GM21723 (cell line): ENCODE results near the gene LRP2.
A peak's percentile ranks its signal among the peaks of the same experiment; 100 is the strongest.
"Not testable (repeated sequence)": the region's sequence is repeated elsewhere in the genome, so short reads cannot be mapped to it uniquely, and the experiment has no call there.

Experiments
- ATAC-seq: cut with Tn5 transposase; IDR thresholded peaks from one replicate; pipeline ENCODE4 v1.9.1; 2021; ENCODE audit warnings: mild to moderate bottlenecking, moderate library complexity; ENCODE audit not compliant: unreplicated experiment

LRP2 gene

DNA sequence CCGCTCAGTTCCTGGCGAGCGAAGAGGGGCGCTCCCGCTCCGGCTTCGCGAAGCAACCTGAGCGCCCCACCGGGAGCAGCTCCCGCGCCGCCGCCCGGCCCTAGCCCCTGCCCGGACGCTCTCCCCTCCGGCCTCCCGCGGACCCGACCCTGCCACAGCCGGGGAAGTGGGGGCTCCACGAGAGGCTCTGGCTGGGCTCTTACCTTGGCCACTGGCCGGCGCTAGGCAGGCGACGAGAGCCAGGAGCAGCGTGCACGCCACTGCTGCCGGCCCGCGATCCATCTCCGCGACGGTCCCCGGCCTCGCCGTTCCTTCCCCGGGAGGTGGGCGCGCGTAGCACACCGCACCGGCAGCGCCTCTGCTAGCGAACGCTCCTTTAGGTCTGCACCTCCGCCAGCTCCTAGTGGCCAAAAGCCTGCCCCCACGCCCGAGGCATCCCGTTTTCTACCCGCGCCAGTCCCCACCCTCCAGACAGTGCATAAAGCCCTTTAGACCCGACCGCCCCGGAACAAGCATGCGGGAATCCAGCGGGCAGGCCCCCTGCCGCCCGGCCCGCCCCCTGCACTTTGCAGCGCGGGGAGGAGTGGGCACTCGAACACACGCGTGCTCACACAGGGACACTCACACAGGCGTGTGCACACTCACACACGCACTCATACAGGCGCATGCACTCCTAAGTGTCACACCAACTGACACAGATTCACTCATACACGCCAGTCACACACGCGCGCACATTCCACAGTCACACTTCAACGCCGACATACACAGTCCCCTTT, at the start of gene LRP2:
TSS of gene LRP2 (minus strand) at position 417 of the 776 bp plus-strand sequence. CDS start at position 282, 135 bp downstream.
- no peak for ATAC-seq

GRCh38 chr2:169406891-169407290, 44.6 kb upstream of the LRP2 start:
- no peak for ATAC-seq

GRCh38 chr2:169399491-169399890, 37.2 kb upstream of the LRP2 start:
- not testable (repeated sequence) for ATAC-seq

- no peak for ATAC-seq
These were observed 35.4 kb upstream of the LRP2 start for GRCh38 chr2:169397697-169398096.

- no peak for ATAC-seq
These were observed 33.6 kb upstream of the LRP2 start for GRCh38 chr2:169395821-169396374.

- no peak for ATAC-seq
These were observed 30.8 kb upstream of the LRP2 start for GRCh38 chr2:169393068-169393590.

DNA sequence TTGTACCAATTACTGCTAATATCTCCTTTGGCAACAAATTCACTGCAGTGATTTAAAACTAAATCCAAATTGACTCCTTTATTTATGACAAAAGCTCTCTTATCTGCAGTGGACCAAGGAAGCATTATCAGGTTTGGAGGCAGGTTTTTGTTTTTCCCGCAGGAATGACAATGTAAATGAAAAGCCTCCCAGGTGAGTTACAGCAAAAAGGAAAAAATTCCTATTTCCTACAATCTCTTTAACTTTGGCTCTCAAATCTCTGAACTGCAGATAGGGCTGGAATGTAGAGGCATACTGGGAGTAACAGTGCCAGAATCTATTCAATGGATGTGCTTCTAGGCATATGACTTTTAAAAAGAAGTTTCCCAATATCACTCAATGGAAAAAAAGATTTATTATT, 28.9 kb upstream of the LRP2 start:
- no peak for ATAC-seq

GRCh38 chr2:169388161-169388560, 25.8 kb upstream of the LRP2 start:
- ATAC-seq: no peak

GRCh38 chr2:169386722-169387121, 24.4 kb upstream of the LRP2 start:
- ATAC-seq: no peak

GRCh38 chr2:169384816-169385215, 22.5 kb upstream of the LRP2 start:
- no peak for ATAC-seq

- ATAC-seq: no peak
These were observed 10.2 kb upstream of the LRP2 start for GRCh38 chr2:169372561-169372960.

- no peak for ATAC-seq
These were observed 3.7 kb upstream of the LRP2 start for GRCh38 chr2:169366066-169366465.

GRCh38 chr2:169365029-169365480, 2.7 kb upstream of the LRP2 start:
- peak; percentile 67 for ATAC-seq

GRCh38 chr2:169363560-169364150, 1.3 kb upstream of the LRP2 start:
- peak; percentile 50 for ATAC-seq

- peak; percentile 4 for ATAC-seq
These were observed 693 bp upstream of the LRP2 start for GRCh38 chr2:169362894-169363559.

GRCh38 chr2:169361706-169362117, 622 bp downstream of the LRP2 start:
- ATAC-seq: no peak

- no peak for ATAC-seq
These were observed 1.2 kb downstream of the LRP2 start for GRCh38 chr2:169360984-169361705.

DNA sequence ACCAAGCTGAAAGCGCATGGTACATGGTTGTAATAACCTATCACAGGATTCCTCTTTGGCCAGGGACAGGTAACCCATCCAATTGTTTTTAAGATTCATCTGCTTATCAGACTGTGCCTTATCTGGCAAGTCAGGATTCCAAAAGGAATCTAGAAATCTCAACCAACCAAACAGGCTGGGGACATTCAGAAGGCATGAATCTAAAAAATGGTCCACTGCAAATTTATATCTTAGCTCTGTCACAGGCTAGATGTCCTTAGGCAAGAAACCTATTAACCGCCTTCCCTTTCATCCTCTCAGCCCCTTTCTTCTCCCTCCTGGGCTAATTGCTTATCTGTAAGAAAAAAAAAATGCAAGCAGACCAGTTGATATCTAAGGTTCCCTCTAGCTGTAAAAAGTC, 4.3 kb downstream of the LRP2 start:
- ATAC-seq: no peak

DNA sequence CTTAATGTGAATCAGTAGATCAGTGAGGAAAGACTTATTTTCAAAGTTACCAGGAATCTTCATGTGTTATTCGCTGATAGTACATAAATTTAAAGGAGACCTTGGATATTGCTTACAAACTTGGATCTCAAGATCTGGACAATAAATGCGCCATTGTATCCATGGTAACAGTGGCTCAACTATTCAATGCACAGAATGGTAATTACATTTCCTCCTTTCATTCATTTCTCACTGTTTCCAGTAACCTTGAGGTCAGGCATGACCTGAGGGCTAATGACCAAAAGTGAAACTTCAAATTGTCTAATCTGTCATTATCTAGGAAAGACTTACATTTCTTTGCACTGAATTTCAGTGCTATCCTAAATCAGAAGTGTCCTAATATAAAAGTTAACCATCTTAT, 8.1 kb downstream of the LRP2 start:
- ATAC-seq: no peak

GRCh38 chr2:169351725-169352124, 10.6 kb downstream of the LRP2 start:
- no peak for ATAC-seq

DNA sequence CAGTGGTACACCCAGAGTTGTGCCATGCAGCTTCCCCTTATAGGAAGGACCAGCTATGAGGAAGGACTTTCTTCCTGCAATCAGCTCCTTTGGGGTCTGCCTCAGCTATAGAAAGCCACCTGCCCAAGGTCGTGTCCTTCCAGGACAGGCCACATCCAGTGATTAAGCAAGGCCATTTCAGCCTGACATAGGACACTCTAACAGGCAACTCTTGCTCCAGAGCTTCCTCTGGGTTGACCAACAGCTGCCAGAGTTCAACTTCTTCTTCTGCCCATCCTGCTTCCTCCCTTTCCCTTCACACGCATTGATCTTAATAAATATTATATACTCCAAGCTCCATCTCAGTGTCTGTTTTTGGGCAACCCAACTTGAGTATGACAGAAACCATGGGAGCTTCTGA, 12.8 kb downstream of the LRP2 start:
- no peak for ATAC-seq
